GM23338 (cell line): ENCODE data around the gene DLG2. TPM values are rescaled to one million over a fixed set of nuclear protein-coding genes. Genes with fewer than 3 reads are reported as not detected.

ENCODE experiments used
- ATAC-seq: fragments of 200-7000 bp; cut with Tn5 transposase; 3 replicates; pipeline ENCODE4 v1.9.1; 2020
- DNase-seq: peaks from one replicate; pipeline ENCODE4 v3.0.0-alpha.2; 2015; ENCODE audit warnings: low spot score
- H2AFZ ChIP-seq: fragments of 200-600 bp; sonication (generic); 2 replicates; pipeline ENCODE4 v1.8.0; 2016; ENCODE audit warnings: antibody characterized with exemption, mild to moderate bottlenecking, moderate library complexity
- H3F3A ChIP-seq: fragments of 200-600 bp; sonication (generic); replicated peaks from 2 replicates; pipeline ENCODE4 v1.8.0; 2017; ENCODE audit warnings: antibody characterized with exemption, mixed run types, low read depth
- H3K27ac ChIP-seq: fragments of 200-600 bp; sonication (generic); 2 replicates; pipeline ENCODE4 v1.6.1; 2016; ENCODE audit warnings: low read depth
- H3K27me3 ChIP-seq: fragments of 200-600 bp; sonication (generic); 2 replicates; pipeline ENCODE4 v1.8.0; 2016; ENCODE audit warnings: mild to moderate bottlenecking, mixed run types, moderate library complexity; ENCODE audit not compliant: insufficient read depth
- H3K36me3 ChIP-seq: fragments of 200-600 bp; sonication (generic); 2 replicates; pipeline ENCODE4 v1.8.0; 2016; ENCODE audit warnings: mild to moderate bottlenecking; ENCODE audit not compliant: insufficient read depth
- H3K4me1 ChIP-seq: fragments of 200-600 bp; sonication (generic); 2 replicates; pipeline ENCODE4 v1.8.0; 2016; ENCODE audit warnings: mild to moderate bottlenecking, moderate library complexity; ENCODE audit not compliant: insufficient read depth
- H3K4me2 ChIP-seq: fragments of 200-600 bp; sonication (generic); 2 replicates; pipeline ENCODE4 v1.7.1; 2017; ENCODE audit warnings: mixed run types
- H3K4me3 ChIP-seq: fragments of 200-600 bp; sonication (generic); 2 replicates; pipeline ENCODE4 v1.6.1; 2016; ENCODE audit warnings: mixed run types
- H3K79me2 ChIP-seq: fragments of 200-600 bp; sonication (generic); replicated peaks from 2 replicates; pipeline ENCODE4 v1.8.0; 2017; ENCODE audit warnings: mild to moderate bottlenecking; ENCODE audit not compliant: insufficient read depth
- H3K9me2 ChIP-seq: fragments of 200-600 bp; sonication (generic); 2 replicates; pipeline ENCODE4 v1.8.0; 2017; ENCODE audit not compliant: insufficient read depth
- H4K20me1 ChIP-seq: fragments of 200-600 bp; sonication (generic); replicated peaks from 2 replicates; pipeline ENCODE4 v1.8.0; 2017; ENCODE audit warnings: mild to moderate bottlenecking; ENCODE audit not compliant: insufficient read depth
- H3K27ac Mint-ChIP-seq: 2 replicates; pipeline ENCODE4 v1.8.0; 2020; ENCODE audit warnings: inconsistent platforms, mild to moderate bottlenecking, moderate library complexity, mixed read lengths
- H3K27me3 Mint-ChIP-seq: 3 replicates; pipeline ENCODE4 v1.8.0; 2022; ENCODE audit warnings: low read depth, mild to moderate bottlenecking, moderate library complexity, mixed read lengths, inconsistent platforms; ENCODE audit not compliant: insufficient read depth, poor library complexity
- H3K36me3 Mint-ChIP-seq: 3 replicates; pipeline ENCODE4 v1.8.0; 2021; ENCODE audit warnings: low read depth, mild to moderate bottlenecking, inconsistent platforms, moderate library complexity, mixed read lengths
- H3K4me1 Mint-ChIP-seq: 3 replicates; pipeline ENCODE4 v1.8.0; 2020; ENCODE audit warnings: mild to moderate bottlenecking, inconsistent platforms, mixed read lengths
- H3K4me3 Mint-ChIP-seq: 3 replicates; pipeline ENCODE4 v1.8.0; 2021; ENCODE audit warnings: moderate library complexity, mild to moderate bottlenecking, inconsistent platforms, mixed read lengths
- H3K9me3 Mint-ChIP-seq: 3 replicates; pipeline ENCODE4 v1.8.0; 2020; ENCODE audit warnings: moderate library complexity, mild to moderate bottlenecking, inconsistent platforms, mixed read lengths
- CREB1 ChIP-seq: fragments of 250-450 bp; sonication (Bioruptor Pico); IDR thresholded peaks from 2 replicates; pipeline ENCODE4 v1.5.0; 2020; ENCODE audit warnings: low read depth, mild to moderate bottlenecking, moderate library complexity
- CTCF ChIP-seq, 2 experiments: fragments of 200-600 bp in 1 of 2; sonication (generic) in 1 of 2; conservative IDR thresholded peaks; 2 replicates each; pipeline versions ENCODE4 v1.5.1 to v1.6.1; 2016 to 2017; ENCODE audit warnings: antibody characterized with exemption in 2 of 2, low read depth in 2 of 2, mild to moderate bottlenecking in 2 of 2, moderate library complexity in 1 of 2
- ETS1 ChIP-seq: IDR thresholded peaks from 2 replicates; pipeline ENCODE4 v1.6.1; 2016; ENCODE audit warnings: antibody characterized with exemption
- EZH2phosphoT487 ChIP-seq: fragments of 200-600 bp; sonication (generic); IDR thresholded peaks from one replicate; pipeline ENCODE4 v1.8.1; 2018; ENCODE audit warnings: antibody characterized with exemption; ENCODE audit not compliant: unreplicated experiment
- NANOG ChIP-seq: IDR thresholded peaks from 2 replicates; pipeline ENCODE4 v1.6.1; 2016; ENCODE audit warnings: antibody characterized with exemption, borderline replicate concordance
- POLR2AphosphoS5 ChIP-seq: IDR thresholded peaks from 2 replicates; pipeline ENCODE4 v1.6.1; 2016; ENCODE audit warnings: antibody characterized with exemption, low read depth
- REST ChIP-seq: IDR thresholded peaks from one replicate; pipeline ENCODE4 v1.6.1; 2018; ENCODE audit warnings: antibody characterized with exemption; ENCODE audit not compliant: unreplicated experiment
- ZNF114 ChIP-seq: fragments of 250-450 bp; sonication (Bioruptor Pico); IDR thresholded peaks from 2 replicates; pipeline ENCODE4 v1.5.0; 2020; ENCODE audit warnings: mild to moderate bottlenecking, moderate library complexity
- ZNF331 ChIP-seq: fragments of 250-450 bp; sonication (Bioruptor Pico); IDR thresholded peaks from 2 replicates; pipeline ENCODE4 v1.5.0; 2020; ENCODE audit warnings: low read depth, mild to moderate bottlenecking, moderate library complexity
- ZNF462 ChIP-seq: fragments of 250-450 bp; sonication (Bioruptor Pico); IDR thresholded peaks from 2 replicates; pipeline ENCODE4 v1.5.0; 2020; ENCODE audit warnings: mild to moderate bottlenecking, moderate library complexity
- polyA plus RNA-seq: library from polyadenylated mRNA; unstranded; fragments of >200 nt; fragmentation: Nextera tagmentation; extraction: Ambion mirVana; gene quantifications from 2 replicates; pipeline ENCODE4 v1.2.1, GENCODE V29; 2016
- total RNA-seq: library from RNA; depleted of rRNA; stranded (reverse); fragments of >200 nt; shearing (Covaris generic); gene quantifications from 2 replicates; pipeline ENCODE4 v1.2.3, GENCODE V29; 2014

The DLG2 gene
- total and polyA plus RNA-seq, 2 experiments from 2014 or later: 19.8 to 21.5 TPM

GRCh38 chr11:84319863-84320262 is 1307.3 kb downstream of the DLG2 start:
- H2AFZ ChIP-seq: no peak overlapping the region
- DNase-seq: no peak
- H3K4me2 ChIP-seq: no peak overlapping the region
- ATAC-seq: no peak
- Mint-ChIP-seq H3K27me3 (peaks cover 2% of the 10 kb centered on the region), H3K27ac (no peak overlapping the region), H3K4me1 (peaks cover 7% of the 10 kb centered on the region), H3K4me3 (no peak overlapping the region), H3K9me3 (no peaks in the 10 kb centered on the region), H3K36me3 (no peaks in the 10 kb centered on the region)
- TF ChIP-seq CTCF (conservative IDR thresholded peaks at IDR 0.05; ENCODE audit: low read depth in 2 of 2) (no peak), ZNF114 (CRISPR knock-in tag) (no peak), POLR2AphosphoS5 (no peak), REST (no peak), ETS1 (no peak), NANOG (no peak), CREB1 (CRISPR knock-in tag) (no peak), ZNF331 (CRISPR knock-in tag) (no peak), ZNF462 (CRISPR knock-in tag) (no peak), EZH2phosphoT487 (no peak)
- H3K36me3 ChIP-seq: no peaks in the 10 kb centered on the region
- no peaks in the 10 kb centered on the region for H3K27me3 ChIP-seq
- no peak overlapping the region for H3K27ac ChIP-seq
- H4K20me1 ChIP-seq: no peaks in the 10 kb centered on the region
- H3K9me2 ChIP-seq: no peaks in the 10 kb centered on the region
- no peaks in the 10 kb centered on the region for H3K4me1 ChIP-seq
- H3F3A ChIP-seq: no peaks in the 10 kb centered on the region
- no peaks in the 10 kb centered on the region for H3K79me2 ChIP-seq
- no peak overlapping the region for H3K4me3 ChIP-seq
